ENCODE measurements around the gene LENEP. TPM values are rescaled to one million over a fixed set of nuclear protein-coding genes. Genes with fewer than 3 reads are reported as not detected.

The LENEP gene
- total RNA-seq: 0.40 TPM in 1 of 2 replicates, not detected in the other

DNA sequence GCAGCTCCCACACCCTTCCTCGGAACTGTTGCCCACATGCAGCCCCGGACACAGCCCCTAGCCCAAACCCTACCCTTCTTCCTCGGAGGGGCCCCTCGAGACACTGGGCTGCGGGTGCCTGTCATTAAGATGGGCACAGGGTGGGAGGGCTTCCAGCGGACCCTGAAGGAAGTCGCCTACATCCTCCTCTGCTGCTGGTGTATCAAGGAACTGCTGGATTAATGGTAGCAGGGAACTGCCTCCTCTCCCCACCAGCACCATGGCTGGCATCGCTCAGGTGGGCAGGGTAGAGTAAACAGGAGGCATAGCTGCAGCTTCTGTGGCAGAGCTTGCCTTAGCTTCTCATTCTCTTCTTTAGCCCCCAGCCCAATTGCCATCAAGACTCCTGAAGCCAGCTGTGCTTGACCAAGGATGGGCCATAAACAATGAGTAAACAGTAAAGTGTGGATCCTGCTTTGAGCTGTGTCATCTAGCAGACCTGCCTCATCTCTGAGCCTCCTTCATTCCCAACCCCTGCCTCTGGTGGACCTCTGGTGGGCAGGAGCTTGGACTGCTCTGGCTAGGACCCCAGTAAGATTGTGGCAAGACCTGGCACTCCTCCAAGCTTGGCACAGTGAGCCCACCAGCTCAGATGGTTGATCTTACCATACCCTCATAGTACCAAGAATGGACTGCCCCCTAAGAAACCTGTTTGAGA, at the start of gene LENEP:
LENEP (plus strand) TSS at position 15 of the 697 bp plus-strand sequence; CDS start at position 37, 22 bp downstream.

DNA sequence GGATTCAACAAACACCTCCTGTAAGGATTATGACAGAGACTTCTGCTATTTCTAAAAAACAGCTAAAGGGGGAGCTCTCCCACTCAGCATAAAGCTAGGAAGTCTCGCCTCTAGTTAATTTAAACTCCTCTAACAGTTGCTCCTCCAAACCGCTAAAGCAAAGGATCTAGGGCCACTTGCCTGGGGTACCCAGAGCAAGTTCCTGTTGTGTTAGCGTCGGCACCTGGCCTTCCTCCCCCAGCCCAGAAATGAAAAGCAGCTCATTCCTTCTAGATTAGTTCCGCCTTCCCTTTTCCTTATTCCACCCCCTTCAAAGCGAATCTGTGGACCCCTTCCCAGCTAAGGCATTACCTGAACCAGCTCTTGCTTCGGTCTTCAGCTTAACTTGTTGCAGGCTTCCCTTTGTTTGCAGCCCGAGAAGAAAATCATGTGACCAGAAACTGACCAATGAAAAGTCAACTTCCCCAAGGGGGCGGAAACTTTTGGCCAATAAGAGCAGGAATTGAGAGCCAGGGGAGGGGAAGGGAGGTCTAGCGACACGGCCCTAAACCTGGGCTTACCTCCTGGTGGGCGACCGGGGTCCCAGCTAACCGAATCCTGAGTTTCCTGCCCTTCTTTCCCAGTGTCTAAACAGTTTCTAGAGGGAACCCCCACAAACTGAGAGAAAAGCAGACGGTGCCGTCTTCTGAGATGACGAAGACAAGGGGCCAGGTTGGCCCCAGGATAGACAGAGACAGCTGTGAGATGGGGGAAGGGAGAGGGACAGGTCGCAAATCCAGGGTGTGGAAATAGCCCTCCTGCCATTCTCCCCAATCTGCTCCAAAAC, 37.5 kb upstream of the LENEP start, which contains the start of gene PBXIP1:
PBXIP1 (minus strand) TSS at position 382 of the 826 bp plus-strand sequence. CDS start 2,378 bp downstream, outside the sequence.

DNA sequence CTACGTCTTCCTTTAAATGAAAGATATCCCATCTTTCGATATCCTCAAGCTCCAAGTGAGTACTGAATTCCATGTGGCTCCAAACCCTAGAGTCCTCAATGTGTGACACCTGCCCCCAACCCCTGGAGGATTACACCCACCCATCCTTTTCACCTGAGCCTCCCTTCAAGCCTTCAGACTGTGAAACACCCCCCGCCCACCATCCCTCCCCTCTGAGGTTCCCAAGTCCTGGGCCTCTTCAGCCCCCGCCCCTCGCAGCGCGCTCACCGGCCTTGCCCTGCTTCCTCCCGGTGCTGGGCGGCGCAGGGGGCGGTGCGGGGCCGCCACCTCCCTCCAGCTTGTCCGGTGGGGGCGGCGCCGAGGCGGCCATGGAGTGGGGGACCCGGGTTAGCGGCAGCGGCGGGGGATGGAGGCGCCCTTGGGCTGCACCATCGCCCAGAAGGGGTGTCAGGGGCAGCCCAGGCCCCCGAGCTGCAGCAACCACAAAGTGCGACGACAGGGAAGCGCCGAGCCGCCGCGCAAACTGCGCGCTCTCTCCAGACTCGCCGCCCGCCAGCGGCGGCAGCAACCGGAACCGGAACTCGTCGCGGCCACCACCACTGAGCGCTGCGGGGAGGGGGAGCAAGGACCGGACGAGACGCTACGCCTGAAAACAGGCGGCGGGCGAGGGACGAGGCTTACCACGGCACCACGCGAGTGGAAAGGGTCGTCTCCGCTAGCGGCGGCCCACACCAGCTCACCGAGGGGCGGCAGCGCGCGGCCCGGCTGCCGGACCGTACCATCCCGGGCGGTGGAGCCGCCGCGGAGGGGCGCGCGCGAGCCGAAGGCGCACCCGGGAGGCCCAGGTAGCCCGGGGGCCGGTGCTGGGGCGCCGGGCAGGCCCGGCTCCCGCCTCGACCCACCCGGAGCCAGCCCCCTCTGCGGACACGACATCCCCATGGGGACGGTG, 31.9 kb upstream of the LENEP start, which contains the start of gene PYGO2:
PYGO2 (minus strand) TSS at position 576 of the 949 bp plus-strand sequence; CDS start at position 370, 206 bp downstream.

DNA sequence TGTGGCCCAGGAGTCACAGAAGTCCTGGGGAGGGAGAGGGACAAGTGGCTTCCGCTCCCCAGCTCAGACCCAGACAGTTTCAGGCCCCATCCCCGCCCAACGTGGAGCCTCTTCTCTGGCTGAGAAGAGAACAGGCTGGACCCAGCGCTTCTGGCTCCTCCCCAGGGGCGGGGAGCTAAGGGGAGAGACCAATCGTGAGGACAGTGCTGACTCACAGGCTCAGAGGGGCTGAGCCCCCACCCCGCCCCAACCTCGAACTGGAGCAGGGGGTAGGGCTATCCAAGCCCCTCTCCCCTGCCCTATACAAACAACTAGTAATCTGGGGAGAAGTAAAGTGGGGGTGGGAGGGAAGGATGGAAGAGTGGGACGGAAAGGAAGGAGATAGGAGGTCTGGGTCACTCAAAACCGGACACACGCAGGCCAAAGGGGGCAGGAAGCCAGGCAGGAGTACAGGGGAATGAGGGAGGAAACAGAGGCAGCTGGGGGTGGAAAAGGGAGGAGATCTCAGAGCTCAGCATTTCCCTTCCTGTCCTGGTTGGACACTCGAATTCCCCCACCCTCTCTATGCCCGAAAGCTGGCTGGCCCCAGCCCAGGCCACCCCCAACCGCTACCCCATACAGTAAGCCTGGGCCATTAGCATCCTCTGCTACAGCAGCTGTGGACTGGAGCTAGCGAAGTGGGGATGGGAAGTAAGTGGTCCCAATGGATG, 22.6 kb upstream of the LENEP start, which contains the start of gene SHC1:
SHC1 (minus strand) TSS at position 117 of the 710 bp plus-strand sequence. CDS start 221 bp downstream, outside the sequence.

GRCh38 chr1:154974102-154974807, 19.1 kb upstream of the LENEP start, which contains the start of gene CKS1B:
CKS1B (plus strand) TSS chr1:154974681; CDS start chr1:154974746, 65 bp downstream.

GRCh38 chr1:154982897-154983648, 10.3 kb upstream of the LENEP start, which contains the start of gene FLAD1:
FLAD1 (plus strand) TSS chr1:154983344; CDS start chr1:154983695, 351 bp downstream.

DNA sequence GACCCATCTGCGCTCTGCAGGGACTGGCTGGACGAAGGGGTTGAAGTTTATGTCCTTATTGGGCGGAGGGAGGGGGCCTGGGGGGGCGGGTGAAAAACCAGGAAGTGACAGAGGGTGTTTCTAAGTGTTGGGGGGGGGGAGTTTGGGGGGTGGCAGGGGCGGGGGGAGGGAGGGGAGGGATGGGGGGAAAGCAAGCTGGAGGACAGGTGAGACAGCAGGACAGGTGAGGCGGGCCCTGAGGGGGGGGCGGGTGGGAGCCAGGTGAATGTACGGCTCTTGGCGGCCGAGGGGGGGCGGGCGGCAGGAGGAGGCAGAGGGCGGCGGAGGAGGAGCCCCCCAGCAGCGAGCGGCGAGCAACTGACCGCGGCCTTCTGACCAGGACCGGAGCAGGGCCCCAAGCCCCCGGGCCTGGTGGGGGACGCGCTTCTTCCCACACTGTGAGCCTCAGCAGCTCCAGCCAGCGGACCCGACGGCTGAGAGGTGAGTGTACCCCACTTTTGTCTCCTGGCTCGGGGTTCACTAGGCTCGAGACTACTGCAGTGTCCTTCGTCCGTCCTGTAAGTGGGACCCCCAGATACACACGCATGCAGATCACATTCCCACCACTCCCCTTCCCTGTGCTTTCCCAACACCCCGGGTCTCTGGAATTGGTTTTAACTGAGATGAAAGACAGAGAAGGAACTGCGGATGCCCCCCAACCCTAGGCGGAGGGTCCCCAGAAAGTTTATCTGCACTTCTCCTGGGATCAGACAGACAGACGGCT, 9.3 kb downstream of the LENEP start, which contains the start of gene ZBTB7B:
ZBTB7B (plus strand) TSS at position 339 of the 763 bp plus-strand sequence. CDS start 11,859 bp downstream, outside the sequence.

GRCh38 chr1:155033524-155033923, 40.1 kb downstream of the LENEP start, which contains the start of the genes DCST1 and DCST2:
DCST1 (plus strand) TSS chr1:155033824; CDS start chr1:155034037, 213 bp downstream.
DCST2 (minus strand) TSS chr1:155033781; CDS start chr1:155033701, 80 bp downstream.

Small RNA genes lying within 50 kb of the gene (small RNA-seq; reads per million reads assigned to genes)
- gene MIR4258 (not detected), gene RF00017 (not detected)

Other genes starting within 250 kb of the LENEP start
- 0.40 and 0.93 TPM in 2 replicates for gene KCNN3, start 123.3 kb upstream of the LENEP start, total RNA-seq
- gene PMVK, start 56.9 kb upstream of the LENEP start, total RNA-seq: 9.2 and 10.5 TPM in 2 replicates
- 41.5 and 42.0 TPM in 2 replicates for gene PBXIP1, start 37.5 kb upstream of the LENEP start, total RNA-seq
- gene PYGO2, start 31.8 kb upstream of the LENEP start, total RNA-seq: 11.3 and 12.6 TPM in 2 replicates
- gene SHC1, start 22.8 kb upstream of the LENEP start, total RNA-seq: 248 and 273 TPM in 2 replicates
- gene CKS1B, start 18.9 kb upstream of the LENEP start, total RNA-seq: 116 and 126 TPM in 2 replicates
- 21.6 and 22.3 TPM in 2 replicates for gene FLAD1, start 10.2 kb upstream of the LENEP start, total RNA-seq
- gene ZBTB7B, start 9.2 kb downstream of the LENEP start, total RNA-seq: 10.2 and 15.0 TPM in 2 replicates
- 0.29 TPM in 1 of 2 replicates, not detected in the other for gene DCST2, start 40.2 kb downstream of the LENEP start, total RNA-seq
- gene DCST1, start 40.2 kb downstream of the LENEP start, total RNA-seq: not detected in 2 replicates
- 172 and 268 TPM in 2 replicates for gene ADAM15, start 57.7 kb downstream of the LENEP start, total RNA-seq
- gene EFNA4, start 70.2 kb downstream of the LENEP start, total RNA-seq: 4.0 and 7.0 TPM in 2 replicates
- 0.66 and 1.9 TPM in 2 replicates for gene EFNA3, start 85.3 kb downstream of the LENEP start, total RNA-seq
- gene EFNA1, start 134.3 kb downstream of the LENEP start, total RNA-seq: 30.5 and 45.1 TPM in 2 replicates
- gene SLC50A1, start 142.3 kb downstream of the LENEP start, total RNA-seq: 24.3 and 39.1 TPM in 2 replicates
- gene DPM3, start 146.9 kb downstream of the LENEP start, total RNA-seq: 23.7 and 37.9 TPM in 2 replicates
- gene KRTCAP2, start 179.7 kb downstream of the LENEP start, total RNA-seq: 77.7 and 105 TPM in 2 replicates
- 5.7 and 7.2 TPM in 2 replicates for gene TRIM46, start 180.3 kb downstream of the LENEP start, total RNA-seq
- 8.5 and 9.1 TPM in 2 replicates for gene THBS3, start 214.3 kb downstream of the LENEP start, total RNA-seq
- gene MTX1, start 215.1 kb downstream of the LENEP start, total RNA-seq: 36.7 and 43.9 TPM in 2 replicates

Data from thoracic aorta endothelial cell (primary cell).